ENCODE results near the gene LDLRAP1. TPM values are rescaled to one million over a fixed set of nuclear protein-coding genes. Genes with fewer than 3 reads are reported as not detected.

Gene LDLRAP1
- total and polyA plus RNA-seq, 2 experiments from 2014 or later = 9.6 to 22.7 TPM

DNA sequence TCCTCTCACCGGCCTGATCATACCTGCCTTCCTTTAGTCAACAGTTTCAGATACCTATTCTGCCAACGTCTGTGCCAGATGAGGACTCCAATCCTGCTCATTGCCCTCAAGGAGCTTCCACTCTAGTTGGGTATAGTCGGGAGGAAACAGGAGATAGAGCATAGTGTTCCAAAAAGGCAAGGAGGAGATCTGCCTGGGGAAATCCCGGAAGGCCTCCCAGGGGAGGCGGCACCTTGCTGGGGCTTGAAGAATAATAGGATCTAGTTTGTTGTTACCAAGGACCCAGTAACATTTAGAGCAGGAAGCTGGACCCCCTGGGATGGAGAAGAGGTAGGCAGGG is 12.3 kb downstream of the LDLRAP1 start:
- Mint-ChIP-seq H3K27ac (no peak overlapping the region), H3K27me3 (ENCODE audit: insufficient read depth, low read depth, poor library complexity) (peaks cover 5% of the 10 kb centered on the region), H3K4me1 (no peaks in the 10 kb centered on the region; the same call in 2 of the 3 replicates), H3K9me3 (no peaks in the 10 kb centered on the region), H3K4me3 (no peak overlapping the region), H3K36me3 (ENCODE audit: low read depth) (no peaks in the 10 kb centered on the region; the same call in 2 of the 3 replicates)
- no peaks in the 10 kb centered on the region for H3K9me2 ChIP-seq (ENCODE audit: insufficient read depth)
- no peaks in the 10 kb centered on the region for H3K79me2 ChIP-seq (replicated peaks; ENCODE audit: insufficient read depth)
- ATAC-seq (no peak), DNase-seq (ENCODE audit: low spot score) (no peak)
- no peak for TF ChIP-seq ZNF114 (CRISPR knock-in tag; IDR thresholded peaks at IDR 0.05)
- no peak for TF ChIP-seq ZNF462 (CRISPR knock-in tag; IDR thresholded peaks at IDR 0.05)
- no peak for TF ChIP-seq JUNB (IDR thresholded peaks at IDR 0.05; ENCODE audit: unreplicated experiment)
- TF ChIP-seq EZH2 (IDR thresholded peaks at IDR 0.05; ENCODE audit: low read depth, unreplicated experiment) = no peak
- TF ChIP-seq ETS1 (IDR thresholded peaks at IDR 0.05) = no peak
- no peak for TF ChIP-seq NANOG (IDR thresholded peaks at IDR 0.05; ENCODE audit: borderline replicate concordance)
- no peak for TF ChIP-seq CREB1 (CRISPR knock-in tag; IDR thresholded peaks at IDR 0.05; ENCODE audit: low read depth)
- TF ChIP-seq ZNF331 (CRISPR knock-in tag; IDR thresholded peaks at IDR 0.05; ENCODE audit: low read depth) = no peak
- no peak for TF ChIP-seq STAT1 (IDR thresholded peaks at IDR 0.05; ENCODE audit: unreplicated experiment)
- TF ChIP-seq POLR2AphosphoS5 (IDR thresholded peaks at IDR 0.05; ENCODE audit: low read depth) = no peak
- TF ChIP-seq, protein P1, sequence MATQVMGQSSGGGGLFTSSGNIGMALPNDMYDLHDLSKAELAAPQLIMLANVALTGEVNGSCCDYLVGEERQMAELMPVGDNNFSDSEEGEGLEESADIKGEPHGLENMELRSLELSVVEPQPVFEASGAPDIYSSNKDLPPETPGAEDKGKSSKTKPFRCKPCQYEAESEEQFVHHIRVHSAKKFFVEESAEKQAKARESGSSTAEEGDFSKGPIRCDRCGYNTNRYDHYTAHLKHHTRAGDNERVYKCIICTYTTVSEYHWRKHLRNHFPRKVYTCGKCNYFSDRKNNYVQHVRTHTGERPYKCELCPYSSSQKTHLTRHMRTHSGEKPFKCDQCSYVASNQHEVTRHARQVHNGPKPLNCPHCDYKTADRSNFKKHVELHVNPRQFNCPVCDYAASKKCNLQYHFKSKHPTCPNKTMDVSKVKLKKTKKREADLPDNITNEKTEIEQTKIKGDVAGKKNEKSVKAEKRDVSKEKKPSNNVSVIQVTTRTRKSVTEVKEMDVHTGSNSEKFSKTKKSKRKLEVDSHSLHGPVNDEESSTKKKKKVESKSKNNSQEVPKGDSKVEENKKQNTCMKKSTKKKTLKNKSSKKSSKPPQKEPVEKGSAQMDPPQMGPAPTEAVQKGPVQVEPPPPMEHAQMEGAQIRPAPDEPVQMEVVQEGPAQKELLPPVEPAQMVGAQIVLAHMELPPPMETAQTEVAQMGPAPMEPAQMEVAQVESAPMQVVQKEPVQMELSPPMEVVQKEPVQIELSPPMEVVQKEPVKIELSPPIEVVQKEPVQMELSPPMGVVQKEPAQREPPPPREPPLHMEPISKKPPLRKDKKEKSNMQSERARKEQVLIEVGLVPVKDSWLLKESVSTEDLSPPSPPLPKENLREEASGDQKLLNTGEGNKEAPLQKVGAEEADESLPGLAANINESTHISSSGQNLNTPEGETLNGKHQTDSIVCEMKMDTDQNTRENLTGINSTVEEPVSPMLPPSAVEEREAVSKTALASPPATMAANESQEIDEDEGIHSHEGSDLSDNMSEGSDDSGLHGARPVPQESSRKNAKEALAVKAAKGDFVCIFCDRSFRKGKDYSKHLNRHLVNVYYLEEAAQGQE (IDR thresholded peaks at IDR 0.05; ENCODE audit: unreplicated experiment) = no peak
- TF ChIP-seq EZH2phosphoT487 (IDR thresholded peaks at IDR 0.05; ENCODE audit: unreplicated experiment) = no peak
- TF ChIP-seq, protein P2, sequence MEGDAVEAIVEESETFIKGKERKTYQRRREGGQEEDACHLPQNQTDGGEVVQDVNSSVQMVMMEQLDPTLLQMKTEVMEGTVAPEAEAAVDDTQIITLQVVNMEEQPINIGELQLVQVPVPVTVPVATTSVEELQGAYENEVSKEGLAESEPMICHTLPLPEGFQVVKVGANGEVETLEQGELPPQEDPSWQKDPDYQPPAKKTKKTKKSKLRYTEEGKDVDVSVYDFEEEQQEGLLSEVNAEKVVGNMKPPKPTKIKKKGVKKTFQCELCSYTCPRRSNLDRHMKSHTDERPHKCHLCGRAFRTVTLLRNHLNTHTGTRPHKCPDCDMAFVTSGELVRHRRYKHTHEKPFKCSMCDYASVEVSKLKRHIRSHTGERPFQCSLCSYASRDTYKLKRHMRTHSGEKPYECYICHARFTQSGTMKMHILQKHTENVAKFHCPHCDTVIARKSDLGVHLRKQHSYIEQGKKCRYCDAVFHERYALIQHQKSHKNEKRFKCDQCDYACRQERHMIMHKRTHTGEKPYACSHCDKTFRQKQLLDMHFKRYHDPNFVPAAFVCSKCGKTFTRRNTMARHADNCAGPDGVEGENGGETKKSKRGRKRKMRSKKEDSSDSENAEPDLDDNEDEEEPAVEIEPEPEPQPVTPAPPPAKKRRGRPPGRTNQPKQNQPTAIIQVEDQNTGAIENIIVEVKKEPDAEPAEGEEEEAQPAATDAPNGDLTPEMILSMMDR (conservative IDR thresholded peaks at IDR 0.05; ENCODE audit: low read depth in 2 of 2) = no peak
- no peaks in the 10 kb centered on the region for H3K36me3 ChIP-seq (ENCODE audit: insufficient read depth)
- H3K4me2 ChIP-seq = no peak overlapping the region
- H3K27ac ChIP-seq (ENCODE audit: low read depth) = no peak overlapping the region
- no peaks in the 10 kb centered on the region for H3K4me1 ChIP-seq (ENCODE audit: insufficient read depth)
- no peak overlapping the region for H3K4me3 ChIP-seq
- no peaks in the 10 kb centered on the region for H3K27me3 ChIP-seq (ENCODE audit: insufficient read depth)
- H4K20me1 ChIP-seq (replicated peaks; ENCODE audit: insufficient read depth) = peaks cover 11% of the 10 kb centered on the region; the same call in 1 of the 2 replicates
- H3F3A ChIP-seq (replicated peaks; ENCODE audit: low read depth) = no peaks in the 10 kb centered on the region
- H2AFZ ChIP-seq = no peak overlapping the region

Measured in GM23338 (cell line).